SU-DHL-6 (cell line): ENCODE results near the gene VDR.

Experiments
- CTCF ChIP-seq: fragments of 200-600 bp; sonication (generic); IDR thresholded peaks from one replicate; pipeline ENCODE4 v1.5.1; 2017; ENCODE audit warnings: antibody characterized with exemption, mild to moderate bottlenecking, low read length, moderate library complexity; ENCODE audit not compliant: insufficient read depth, poor library complexity, severe bottlenecking
- EZH2phosphoT487 ChIP-seq: fragments of 200-600 bp; sonication (generic), shearing (Covaris generic); conservative IDR thresholded peaks from 2 replicates; pipeline ENCODE4 v1.6.1; 2018; ENCODE audit warnings: mild to moderate bottlenecking, antibody characterized with exemption, low read length, moderate library complexity, mixed read lengths

GRCh38 chr12:47798382-47798948 is 106.3 kb downstream of the VDR start:
- TF ChIP-seq CTCF (no peak), EZH2phosphoT487 (no peak)
